BJ (cell line): ENCODE measurements around the gene GCHFR. TPM values are rescaled to one million over a fixed set of nuclear protein-coding genes. Genes with fewer than 3 reads are reported as not detected.

Experiments used
- CTCF ChIA-PET: fragments of 350-600 bp; formaldehyde crosslinking; extraction: SDS; loops from one replicate; lab custom pipeline; 2021; ENCODE audit warnings: antibody characterized with exemption, inconsistent platforms; lab: Yijun Ruan, JAX
- POLR2A ChIA-PET: fragments of 300-600 bp; sonication (Branson Sonifier 250); formaldehyde crosslinking; extraction: SDS; loops from one replicate; lab custom pipeline; 2021; ENCODE audit warnings: antibody characterized with exemption; lab: Charles Lee
- DNase-seq: peaks from one replicate; pipeline ENCODE4 v3.0.0-alpha.2; 2011; ENCODE audit warnings: low read depth
- H3K27me3 ChIP-seq: 2 replicates; pipeline ENCODE4 v1.6.0; 2011; ENCODE audit warnings: low read length; ENCODE audit not compliant: control insufficient read depth, insufficient read depth
- H3K36me3 ChIP-seq: 2 replicates; pipeline ENCODE4 v1.5.1; 2011; ENCODE audit warnings: low read length; ENCODE audit not compliant: control insufficient read depth, insufficient read depth
- H3K4me3 ChIP-seq: 2 replicates; pipeline ENCODE4 v1.5.1; 2011; ENCODE audit warnings: low read depth, mild to moderate bottlenecking, control low read depth, low read length
- CTCF ChIP-seq: IDR thresholded peaks from 2 replicates; pipeline ENCODE4 v1.5.1; 2011; ENCODE audit warnings: low read depth, mild to moderate bottlenecking, control low read depth, inconsistent platforms, low read length, moderate library complexity; ENCODE audit not compliant: insufficient read depth
- polyA plus RNA-seq: library from polyadenylated mRNA; depleted of rRNA; stranded (reverse); fragments of >200 nt; gene quantifications from 2 replicates; pipeline ENCODE4 v1.2.3, GENCODE V29; 2011; rRNA removed
- small RNA-seq: library from RNA; depleted of rRNA; stranded (forward); fragments of <200 nt; gene quantifications from one replicate; pipeline ENCODE3, GENCODE V24; 2012; ENCODE audit warnings: low replicate concordance, low read depth; ENCODE audit not compliant: insufficient read length

The GCHFR gene
- polyA plus RNA-seq, 1 experiment = 2.5 TPM

- ChIA-PET CTCF (no interaction called here), POLR2A (no interaction called here)
Observed at GRCh38 chr15:40808861-40809450, 45.1 kb downstream of the GCHFR start.

GRCh38 chr15:40812721-40813425 lies 49.0 kb downstream of the GCHFR start:
- POLR2A ChIA-PET = no interaction called here
- Histone ChIP-seq H3K27me3 (no peaks in the 10 kb centered on the region), H3K4me3 (no peak overlapping the region), H3K36me3 (peaks cover 15% of the 10 kb centered on the region)
- no peak for TF ChIP-seq CTCF
- DNase-seq = no peak
- CTCF ChIA-PET = no interaction called here

More at GRCh38 chr15:40808861-40809450, 45.1 kb downstream of the GCHFR start:
- TF ChIP-seq CTCF = no peak
- no peak for DNase-seq
- peaks cover 13% of the 10 kb centered on the region for H3K36me3 ChIP-seq
- H3K4me3 ChIP-seq = no peak overlapping the region
- H3K27me3 ChIP-seq = no peaks in the 10 kb centered on the region

GRCh38 chr15:40815042-40815698 lies 51.3 kb downstream of the GCHFR start:
- ChIA-PET POLR2A (no interaction called here), CTCF (interaction anchor here (0.8 to 0.9 kb wide), 2 partner anchors 13 to 80 kb away, joined by 3 to 4 read pairs; partner anchors contain the start of gene PPP1R14D)
- TF ChIP-seq CTCF = no peak
- no peaks in the 10 kb centered on the region for H3K27me3 ChIP-seq
- H3K4me3 ChIP-seq = no peak overlapping the region
- H3K36me3 ChIP-seq = peaks cover 12% of the 10 kb centered on the region
- DNase-seq = no peak

Small RNA genes lying within 50 kb of the gene (small RNA-seq; reads per million reads assigned to genes)
- not detected for gene SUMO2P15

Other genes starting within 250 kb of the GCHFR start
- 14.1 and 14.8 TPM in 2 replicates for gene CCDC32, start 199.0 kb upstream of the GCHFR start, polyA plus RNA-seq
- 7.5 and 9.3 TPM in 2 replicates for gene RPUSD2, start 194.8 kb upstream of the GCHFR start, polyA plus RNA-seq
- gene KNL1, start 169.8 kb upstream of the GCHFR start, polyA plus RNA-seq = 3.9 and 8.5 TPM in 2 replicates
- gene RAD51, start 68.9 kb upstream of the GCHFR start, polyA plus RNA-seq = 8.9 TPM in 2 replicates
- gene RMDN3, start 8.8 kb upstream of the GCHFR start, polyA plus RNA-seq = 25.1 and 28.3 TPM in 2 replicates
- gene C15orf62, start 5.9 kb downstream of the GCHFR start, polyA plus RNA-seq = 0.04 TPM in 1 of 2 replicates, not detected in the other
- 22.6 and 31.9 TPM in 2 replicates for gene ZFYVE19, start 43.0 kb downstream of the GCHFR start, polyA plus RNA-seq
- 30.8 and 37.1 TPM in 2 replicates for gene DNAJC17, start 43.4 kb downstream of the GCHFR start, polyA plus RNA-seq
- gene PPP1R14D, start 64.6 kb downstream of the GCHFR start, polyA plus RNA-seq = not detected in 2 replicates
- 0.22 and 1.1 TPM in 2 replicates for gene SPINT1, start 80.0 kb downstream of the GCHFR start, polyA plus RNA-seq
- gene RHOV, start 110.2 kb downstream of the GCHFR start, polyA plus RNA-seq = 0.13 and 0.28 TPM in 2 replicates
- gene VPS18, start 130.4 kb downstream of the GCHFR start, polyA plus RNA-seq = 18.2 and 28.4 TPM in 2 replicates
- 0.32 and 0.47 TPM in 2 replicates for gene DLL4, start 165.3 kb downstream of the GCHFR start, polyA plus RNA-seq
- gene CHAC1, start 189.4 kb downstream of the GCHFR start, polyA plus RNA-seq = 107 and 155 TPM in 2 replicates